ENCODE results near the gene S100A3. TPM values are rescaled to one million over a fixed set of nuclear protein-coding genes. Genes with fewer than 3 reads are reported as not detected.

Gene S100A3
- total and polyA plus RNA-seq, 2 experiments from 2014 or later = 0.42 TPM; not detected in 1

DNA sequence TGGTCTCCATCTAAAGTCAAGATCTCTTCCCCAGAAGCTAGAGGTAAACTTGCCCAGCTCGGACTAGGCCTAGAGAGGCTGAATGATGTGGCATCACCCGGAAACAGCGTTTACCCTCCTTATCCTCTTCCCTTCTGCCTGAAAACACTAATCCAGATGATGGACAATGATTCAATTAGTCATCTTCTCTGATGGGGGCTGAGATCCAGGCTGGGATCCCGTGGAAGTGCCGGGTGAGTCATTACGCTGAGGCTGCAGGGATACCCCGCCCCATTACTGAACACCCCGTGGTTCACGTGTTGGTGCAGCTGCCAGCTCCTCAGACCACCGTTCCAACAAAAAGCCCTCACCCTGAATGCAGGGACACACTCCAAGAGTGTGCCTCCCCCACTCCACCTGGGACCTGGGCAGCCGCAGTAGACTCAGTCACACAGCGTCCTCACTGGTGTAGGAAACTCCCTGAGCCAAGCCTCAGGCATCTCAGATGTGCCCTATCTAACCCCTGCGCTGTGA, 15.3 kb downstream of the S100A3 start:
- no peaks in the 10 kb centered on the region for H3K27me3 ChIP-seq
- H3K36me3 ChIP-seq = no peaks in the 10 kb centered on the region
- no peak overlapping the region for H3K27ac ChIP-seq
- peaks cover 11% of the 10 kb centered on the region for H3K4me1 ChIP-seq (ENCODE audit: low read depth)
- H3K9me3 ChIP-seq (ENCODE audit: low read depth) = no peaks in the 10 kb centered on the region
- no peak overlapping the region for H3K4me3 ChIP-seq
- TF ChIP-seq, protein P1, sequence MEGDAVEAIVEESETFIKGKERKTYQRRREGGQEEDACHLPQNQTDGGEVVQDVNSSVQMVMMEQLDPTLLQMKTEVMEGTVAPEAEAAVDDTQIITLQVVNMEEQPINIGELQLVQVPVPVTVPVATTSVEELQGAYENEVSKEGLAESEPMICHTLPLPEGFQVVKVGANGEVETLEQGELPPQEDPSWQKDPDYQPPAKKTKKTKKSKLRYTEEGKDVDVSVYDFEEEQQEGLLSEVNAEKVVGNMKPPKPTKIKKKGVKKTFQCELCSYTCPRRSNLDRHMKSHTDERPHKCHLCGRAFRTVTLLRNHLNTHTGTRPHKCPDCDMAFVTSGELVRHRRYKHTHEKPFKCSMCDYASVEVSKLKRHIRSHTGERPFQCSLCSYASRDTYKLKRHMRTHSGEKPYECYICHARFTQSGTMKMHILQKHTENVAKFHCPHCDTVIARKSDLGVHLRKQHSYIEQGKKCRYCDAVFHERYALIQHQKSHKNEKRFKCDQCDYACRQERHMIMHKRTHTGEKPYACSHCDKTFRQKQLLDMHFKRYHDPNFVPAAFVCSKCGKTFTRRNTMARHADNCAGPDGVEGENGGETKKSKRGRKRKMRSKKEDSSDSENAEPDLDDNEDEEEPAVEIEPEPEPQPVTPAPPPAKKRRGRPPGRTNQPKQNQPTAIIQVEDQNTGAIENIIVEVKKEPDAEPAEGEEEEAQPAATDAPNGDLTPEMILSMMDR (IDR thresholded peaks at IDR 0.05; ENCODE audit: low read depth, low read length) = no peak
- DNase-seq (ENCODE audit: low read depth in 1 of 2, low spot score in 1 of 2) = peak in 1 of 2 donors; percentile 80

DNA sequence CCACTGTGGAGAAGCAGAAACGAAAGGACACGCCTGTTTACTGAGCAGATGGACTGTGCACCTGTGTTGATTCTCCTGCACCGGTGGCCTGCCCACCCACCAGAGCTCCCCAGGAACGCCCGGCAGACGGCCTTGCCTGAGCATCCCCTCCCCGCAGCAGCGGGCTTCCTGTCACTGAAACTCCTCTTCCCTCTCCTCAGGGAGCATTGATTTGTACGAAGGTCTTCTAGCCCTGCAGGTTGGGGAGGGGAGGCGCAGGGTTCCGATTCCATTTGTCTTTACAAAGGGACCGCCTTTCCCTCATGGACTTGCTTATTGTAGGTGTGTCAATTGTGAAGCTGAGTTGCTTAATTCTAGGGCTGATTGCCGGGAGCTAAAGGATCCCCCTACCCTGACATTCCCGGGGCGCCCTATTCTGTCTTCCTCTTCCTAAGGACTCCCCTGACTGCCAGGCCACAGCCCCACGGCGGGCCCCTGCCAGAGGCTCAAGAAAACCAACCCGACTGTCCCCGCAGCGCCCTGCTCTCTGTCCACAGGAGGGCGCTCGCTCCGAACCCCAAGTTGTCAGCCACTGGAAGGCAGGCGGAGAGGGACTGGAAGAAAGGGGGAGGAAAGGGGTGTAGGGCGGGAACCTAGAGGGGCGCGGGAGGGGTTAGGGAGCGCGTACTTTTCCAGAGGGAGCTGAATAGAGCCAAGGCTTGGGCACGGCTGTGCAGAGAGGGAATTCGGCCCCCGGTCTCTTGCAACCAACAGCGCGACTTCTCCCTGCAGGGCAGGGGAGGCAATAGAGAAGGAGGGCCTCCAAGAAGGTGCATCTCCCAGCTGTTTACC, 16.1 kb downstream of the S100A3 start:
- Histone ChIP-seq H3K27ac (no peak overlapping the region), H3K27me3 (no peaks in the 10 kb centered on the region), H3K9me3 (ENCODE audit: low read depth) (no peaks in the 10 kb centered on the region), H3K4me3 (no peak overlapping the region), H3K36me3 (no peaks in the 10 kb centered on the region), H3K4me1 (ENCODE audit: low read depth) (peaks cover 7% of the 10 kb centered on the region)
- TF ChIP-seq, protein P1 (IDR thresholded peaks at IDR 0.05; ENCODE audit: low read depth, low read length) = peak; percentile 92
- DNase-seq (ENCODE audit: low read depth in 1 of 2, low spot score in 1 of 2) = peak; percentile 86 to 88

DNA sequence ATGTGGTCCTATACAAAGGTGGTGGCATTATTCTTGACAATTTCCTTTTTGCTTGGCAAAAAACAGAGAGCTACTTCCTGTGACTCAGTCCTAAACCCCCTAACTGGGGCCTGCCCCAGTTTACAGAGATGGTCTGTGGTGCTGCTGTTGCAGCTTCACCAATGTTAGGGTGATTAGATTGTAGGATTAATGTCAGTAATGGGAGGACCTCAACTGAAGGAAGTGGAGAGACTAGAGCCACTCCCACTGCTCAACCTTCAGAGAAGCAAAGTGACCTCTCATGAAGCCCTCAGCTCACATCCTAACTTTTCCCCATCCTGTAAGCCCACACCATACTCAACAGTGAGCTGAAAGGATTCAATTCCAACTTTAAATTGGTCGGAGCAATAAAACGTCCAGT, 16.9 kb downstream of the S100A3 start:
- DNase-seq (ENCODE audit: low read depth in 1 of 2, low spot score in 1 of 2) = no peak
- H3K4me3 ChIP-seq = no peak overlapping the region
- TF ChIP-seq, protein P1 (IDR thresholded peaks at IDR 0.05; ENCODE audit: low read depth, low read length) = no peak

DNA sequence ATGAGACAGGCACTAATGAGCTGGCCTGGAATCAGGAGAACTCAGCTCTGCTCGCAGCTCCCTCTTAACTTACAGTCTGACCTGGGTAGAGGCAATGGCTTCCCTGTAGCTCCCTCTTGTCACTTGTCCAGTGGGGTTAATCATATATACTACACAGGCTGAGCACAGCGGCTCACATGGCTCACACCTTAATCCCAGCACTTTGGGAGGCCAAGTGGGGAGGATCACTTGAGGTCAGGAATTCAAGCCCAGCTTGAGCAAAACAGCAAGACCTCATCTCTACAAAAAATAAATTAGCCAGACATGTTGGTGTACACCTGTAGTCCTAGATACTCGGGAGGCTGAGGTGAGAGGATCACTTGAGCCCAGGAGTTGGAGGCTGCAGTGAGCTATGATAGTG, 17.4 kb downstream of the S100A3 start:
- Histone ChIP-seq H3K4me1 (ENCODE audit: low read depth) (peaks cover 7% of the 10 kb centered on the region), H3K36me3 (no peaks in the 10 kb centered on the region), H3K4me3 (no peak overlapping the region), H3K27ac (no peak overlapping the region), H3K27me3 (no peaks in the 10 kb centered on the region), H3K9me3 (ENCODE audit: low read depth) (no peaks in the 10 kb centered on the region)
- no peak for DNase-seq (ENCODE audit: low read depth in 1 of 2, low spot score in 1 of 2)
- TF ChIP-seq, protein P1 (IDR thresholded peaks at IDR 0.05; ENCODE audit: low read depth, low read length) = no peak

More for the DNA sequence above, 16.9 kb downstream of the S100A3 start:
- Histone ChIP-seq H3K27ac (no peak overlapping the region), H3K4me1 (ENCODE audit: low read depth) (peaks cover 7% of the 10 kb centered on the region), H3K27me3 (no peaks in the 10 kb centered on the region), H3K9me3 (ENCODE audit: low read depth) (no peaks in the 10 kb centered on the region), H3K36me3 (no peaks in the 10 kb centered on the region)

DNA sequence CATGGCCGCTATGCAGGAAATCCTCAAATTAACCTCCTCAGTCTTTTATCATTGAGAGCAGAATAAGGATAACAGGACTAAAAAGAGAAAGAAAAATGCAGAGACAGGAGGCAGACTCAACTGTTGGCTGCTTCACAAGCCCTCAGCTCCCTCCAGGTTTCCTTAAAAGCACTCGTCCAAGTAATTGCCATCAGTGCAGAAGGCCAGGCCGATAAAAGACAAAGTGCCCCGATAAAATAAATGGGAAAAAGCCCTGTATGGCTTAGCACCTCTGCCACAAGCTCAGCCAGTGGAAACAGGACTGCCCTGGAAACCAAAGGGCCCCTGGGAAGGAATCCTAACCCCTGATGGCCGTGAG, 21.4 kb downstream of the S100A3 start:
- Histone ChIP-seq H3K27me3 (no peaks in the 10 kb centered on the region), H3K4me1 (ENCODE audit: low read depth) (no peaks in the 10 kb centered on the region), H3K9me3 (ENCODE audit: low read depth) (no peaks in the 10 kb centered on the region), H3K27ac (no peak overlapping the region), H3K4me3 (no peak overlapping the region), H3K36me3 (no peaks in the 10 kb centered on the region)
- no peak for DNase-seq (ENCODE audit: low read depth in 1 of 2, low spot score in 1 of 2)
- TF ChIP-seq, protein P1 (IDR thresholded peaks at IDR 0.05; ENCODE audit: low read depth, low read length) = no peak
